PC-3 (cell line): ENCODE measurements around the gene PRM1. TPM values are rescaled to one million over a fixed set of nuclear protein-coding genes. Genes with fewer than 3 reads are reported as not detected.

Source experiments
- ATAC-seq: fragments of 200-7000 bp; cut with Tn5 transposase; 2 replicates; pipeline ENCODE4 v1.9.1; 2020; ENCODE audit warnings: mild to moderate bottlenecking, moderate library complexity
- BruUV-seq: library from RNA; stranded (reverse); fragments of 400-500 nt; replicated peaks from 2 replicates; lab custom pipeline; 2021; lab: Mats Ljungman, UMichigan
- CTCF ChIA-PET: fragments of 300-600 bp; sonication (Branson Sonifier 250); formaldehyde crosslinking; loops from one replicate; lab custom pipeline; 2022; ENCODE audit warnings: antibody characterized with exemption; lab: Charles Lee
- POLR2A ChIA-PET: fragments of 300-600 bp; sonication (Branson Sonifier 250); formaldehyde crosslinking; loops from one replicate; lab custom pipeline; 2022; ENCODE audit warnings: antibody characterized with exemption; ENCODE audit not compliant: unreplicated experiment; lab: Charles Lee
- DNase-seq: peaks from one replicate; pipeline ENCODE4 v3.0.0-alpha.2; 2015
- H2AFZ ChIP-seq: fragments of 300-600 bp; sonication (generic); 2 replicates; pipeline ENCODE4 v1.6.0; 2016; ENCODE audit warnings: antibody characterized with exemption, low read length
- H3F3A ChIP-seq: fragments of 300-600 bp; sonication (generic); one replicate; pipeline ENCODE4 v1.6.0; 2017; ENCODE audit warnings: antibody characterized with exemption, low read length, control low read depth, mild to moderate bottlenecking; ENCODE audit not compliant: unreplicated experiment
- H3K27ac ChIP-seq: fragments of 300-600 bp; sonication (generic); 2 replicates; pipeline ENCODE4 v1.5.1; 2016; ENCODE audit warnings: mild to moderate bottlenecking, low read length
- H3K27me3 ChIP-seq: fragments of 300-600 bp; sonication (generic); 2 replicates; pipeline ENCODE4 v1.6.1; 2016; ENCODE audit warnings: low read length, mixed read lengths
- H3K36me3 ChIP-seq: fragments of 300-600 bp; sonication (generic); 2 replicates; pipeline ENCODE4 v1.6.1; 2016; ENCODE audit warnings: low read depth, mixed run types, low read length, mixed read lengths
- H3K4me1 ChIP-seq: fragments of 300-600 bp; sonication (generic); 2 replicates; pipeline ENCODE4 v1.5.1; 2016; ENCODE audit warnings: low read length; ENCODE audit not compliant: insufficient read depth
- H3K4me2 ChIP-seq: fragments of 300-600 bp; sonication (generic); 2 replicates; pipeline ENCODE4 v1.6.0; 2016; ENCODE audit warnings: low read length
- H3K4me3 ChIP-seq: fragments of 300-600 bp; sonication (generic); 2 replicates; pipeline ENCODE4 v1.5.1; 2016; ENCODE audit warnings: mild to moderate bottlenecking, low read length, mixed read lengths
- H3K79me2 ChIP-seq: fragments of 300-600 bp; sonication (generic); 2 replicates; pipeline ENCODE4 v1.6.1; 2017; ENCODE audit warnings: low read length, mixed read lengths
- H3K9ac ChIP-seq: fragments of 300-600 bp; sonication (generic); 2 replicates; pipeline ENCODE4 v1.6.0; 2016; ENCODE audit warnings: mild to moderate bottlenecking, low read length
- H3K9me2 ChIP-seq: fragments of 300-600 bp; sonication (generic); replicated peaks from 2 replicates; pipeline ENCODE4 v1.6.1; 2016; ENCODE audit warnings: mixed run types, low read length, mixed read lengths
- H3K9me3 ChIP-seq: fragments of 300-600 bp; sonication (generic); 2 replicates; pipeline ENCODE4 v1.6.1; 2016; ENCODE audit warnings: low read length, mixed read lengths
- H4K20me1 ChIP-seq: fragments of 300-600 bp; sonication (generic); 2 replicates; pipeline ENCODE4 v1.6.1; 2016; ENCODE audit warnings: low read length, mixed read lengths
- EZH2 ChIP-seq: fragments of 300-600 bp; sonication (generic); IDR thresholded peaks from one replicate; pipeline ENCODE4 v1.6.1; 2017; ENCODE audit warnings: antibody characterized with exemption, mild to moderate bottlenecking, low read length; ENCODE audit not compliant: unreplicated experiment
- EZH2phosphoT487 ChIP-seq: fragments of 300-600 bp; sonication (generic); IDR thresholded peaks from 2 replicates; pipeline ENCODE4 v1.6.1; 2018; ENCODE audit warnings: mild to moderate bottlenecking, antibody characterized with exemption, low read length, borderline replicate concordance
- intact Hi-C: fragments of 100-400 bp; cut with micrococcal nuclease; formaldehyde crosslinking; loops from 2 replicates; pipeline ENCODE4 v1.9.0; 2023
- total RNA-seq: library from RNA; depleted of rRNA; stranded (reverse); fragments of >200 nt; gene quantifications from 2 replicates; pipeline ENCODE4 v1.2.3, GENCODE V29; 2014
- TF ChIP-seq, protein P1 (sequence below): fragments of 300-600 bp; sonication (generic); conservative IDR thresholded peaks from 2 replicates; pipeline ENCODE4 v1.5.1; 2017; ENCODE audit warnings: antibody characterized with exemption, low read depth, mild to moderate bottlenecking, low read length

The PRM1 gene
- total RNA-seq, 1 experiment from 2014 or later = not detected

DNA sequence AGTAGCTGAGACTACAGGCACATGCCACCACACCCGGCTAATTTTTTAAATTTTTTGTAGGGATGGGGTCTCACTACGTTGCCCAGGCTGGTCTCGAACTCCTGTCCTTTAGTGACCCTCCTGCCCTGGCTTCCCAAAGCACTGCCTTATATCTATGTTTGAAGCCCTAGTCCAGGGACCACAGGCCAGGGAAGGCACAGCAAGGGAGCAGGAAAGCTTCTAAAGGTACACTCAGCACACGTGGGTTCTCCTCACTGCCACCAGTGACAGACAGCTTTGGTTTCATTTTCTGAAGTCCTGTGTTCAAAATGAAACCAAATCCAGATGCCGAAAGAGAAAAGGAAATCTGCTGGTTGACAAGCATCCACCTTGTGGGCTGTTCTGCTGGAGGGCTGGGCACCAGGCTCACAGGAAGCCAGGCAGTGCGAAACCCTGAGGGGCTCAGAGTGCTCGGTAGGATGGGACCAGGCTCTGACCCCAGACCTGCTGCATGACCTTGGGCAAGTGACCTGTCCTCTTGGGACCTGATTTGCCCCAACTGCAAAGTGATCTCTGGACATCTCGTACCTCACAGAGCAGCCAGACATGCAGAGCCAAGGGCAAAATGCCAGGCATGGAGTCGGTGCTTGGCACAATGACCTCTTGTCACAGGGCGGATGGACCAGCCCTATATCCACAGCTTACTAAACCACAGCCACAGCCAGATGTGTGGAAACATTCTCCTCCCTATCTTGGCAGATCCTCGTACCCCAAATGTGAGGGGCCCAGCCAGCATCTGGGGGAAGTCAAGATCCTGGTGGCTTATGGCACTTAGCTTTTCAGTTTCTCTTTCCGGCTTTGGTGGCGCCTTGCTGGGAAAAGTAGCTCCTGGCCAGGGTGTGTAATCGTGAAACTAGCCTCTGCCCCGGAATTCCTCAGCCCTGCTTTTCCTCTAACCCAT is 22.3 kb downstream of the PRM1 start:
- H3K79me2 ChIP-seq = peaks cover 17% of the 10 kb centered on the region
- no peaks in the 10 kb centered on the region for H3K9me3 ChIP-seq
- no peaks in the 10 kb centered on the region for H3K36me3 ChIP-seq
- peaks cover 13% of the 10 kb centered on the region for H3K4me1 ChIP-seq
- no peak overlapping the region for H3K4me2 ChIP-seq
- no peak overlapping the region for H3K4me3 ChIP-seq
- intact Hi-C loops = loop anchor here (5.0 to 10.0 kb wide), 2 partner anchors 98 to 124 kb away; no protein-coding TSS in a partner anchor
- no peaks in the 10 kb centered on the region for H3K9me2 ChIP-seq
- no peak for ATAC-seq
- ChIA-PET POLR2A (no interaction called here), CTCF (no interaction called here)
- TF ChIP-seq EZH2 (no peak), EZH2phosphoT487 (no peak)
- TF ChIP-seq, protein P1, sequence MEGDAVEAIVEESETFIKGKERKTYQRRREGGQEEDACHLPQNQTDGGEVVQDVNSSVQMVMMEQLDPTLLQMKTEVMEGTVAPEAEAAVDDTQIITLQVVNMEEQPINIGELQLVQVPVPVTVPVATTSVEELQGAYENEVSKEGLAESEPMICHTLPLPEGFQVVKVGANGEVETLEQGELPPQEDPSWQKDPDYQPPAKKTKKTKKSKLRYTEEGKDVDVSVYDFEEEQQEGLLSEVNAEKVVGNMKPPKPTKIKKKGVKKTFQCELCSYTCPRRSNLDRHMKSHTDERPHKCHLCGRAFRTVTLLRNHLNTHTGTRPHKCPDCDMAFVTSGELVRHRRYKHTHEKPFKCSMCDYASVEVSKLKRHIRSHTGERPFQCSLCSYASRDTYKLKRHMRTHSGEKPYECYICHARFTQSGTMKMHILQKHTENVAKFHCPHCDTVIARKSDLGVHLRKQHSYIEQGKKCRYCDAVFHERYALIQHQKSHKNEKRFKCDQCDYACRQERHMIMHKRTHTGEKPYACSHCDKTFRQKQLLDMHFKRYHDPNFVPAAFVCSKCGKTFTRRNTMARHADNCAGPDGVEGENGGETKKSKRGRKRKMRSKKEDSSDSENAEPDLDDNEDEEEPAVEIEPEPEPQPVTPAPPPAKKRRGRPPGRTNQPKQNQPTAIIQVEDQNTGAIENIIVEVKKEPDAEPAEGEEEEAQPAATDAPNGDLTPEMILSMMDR = no peak
- no peak for DNase-seq
- H2AFZ ChIP-seq = no peak overlapping the region
- no peak overlapping the region for H3K9ac ChIP-seq
- H3F3A ChIP-seq = no peaks in the 10 kb centered on the region
- no peak overlapping the region for H3K27ac ChIP-seq
- no peaks in the 10 kb centered on the region for H3K27me3 ChIP-seq
- H4K20me1 ChIP-seq = peaks cover 9% of the 10 kb centered on the region
- no TSS peak for BruUV-seq

- ChIA-PET CTCF (interaction anchor here (0.6 to 1.0 kb wide), 2 partner anchors 96 to 286 kb away, joined by 4 to 7 read pairs; no protein-coding TSS in a partner anchor), POLR2A (no interaction called here)
- peak overlapping the region; percentile 99 for H3K4me2 ChIP-seq
- BruUV-seq = no TSS peak
- no peaks in the 10 kb centered on the region for H3F3A ChIP-seq
- no peak for TF ChIP-seq EZH2
- TF ChIP-seq, protein P1 = peak; percentile 69
- ATAC-seq (peak; percentile 58), DNase-seq (peak; percentile 75)
- peaks cover 21% of the 10 kb centered on the region for H3K4me1 ChIP-seq
- H3K4me3 ChIP-seq = peak overlapping the region; percentile 82
- peak overlapping the region; percentile 79 for H3K9ac ChIP-seq
- no peaks in the 10 kb centered on the region for H3K27me3 ChIP-seq
- H3K9me3 ChIP-seq = no peaks in the 10 kb centered on the region
- peaks cover 22% of the 10 kb centered on the region for H4K20me1 ChIP-seq
- H3K36me3 ChIP-seq = no peaks in the 10 kb centered on the region
- H3K79me2 ChIP-seq = peaks cover 26% of the 10 kb centered on the region
- peak overlapping the region; percentile 73 for H2AFZ ChIP-seq
- H3K27ac ChIP-seq = peak overlapping the region; percentile 75
- intact Hi-C loops = loop anchor here (1.0 to 10.0 kb wide), 3 partner anchors 100 to 286 kb away; no protein-coding TSS in a partner anchor
- H3K9me2 ChIP-seq = no peaks in the 10 kb centered on the region
These were observed 23.8 kb downstream of the PRM1 start for GRCh38 chr16:11257131-11257938.
